HG02610 (cell line): ENCODE data around the gene DNAH10.

Experiments used
- ATAC-seq: cut with Tn5 transposase; IDR thresholded peaks from one replicate; pipeline ENCODE4 v1.9.1; 2021; ENCODE audit warnings: mild to moderate bottlenecking, moderate library complexity; ENCODE audit not compliant: unreplicated experiment

DNAH10 gene

GRCh38 chr12:123840765-123841425 is 78.8 kb downstream of the DNAH10 start:
- no peak for ATAC-seq

GRCh38 chr12:123843912-123844748 is 82.0 kb downstream of the DNAH10 start:
- ATAC-seq = no peak

GRCh38 chr12:123845881-123846280 is 83.8 kb downstream of the DNAH10 start:
- no peak for ATAC-seq

GRCh38 chr12:123846340-123846739 is 84.2 kb downstream of the DNAH10 start:
- ATAC-seq = no peak

- ATAC-seq = no peak
Observed at GRCh38 chr12:123847019-123847418, 84.9 kb downstream of the DNAH10 start.

- no peak for ATAC-seq
Observed at GRCh38 chr12:123847876-123848275, 85.8 kb downstream of the DNAH10 start.

- ATAC-seq = no peak
Observed at GRCh38 chr12:123849517-123849916, 87.4 kb downstream of the DNAH10 start.

- no peak for ATAC-seq
Observed at GRCh38 chr12:123850246-123851134, 88.4 kb downstream of the DNAH10 start.

GRCh38 chr12:123853396-123854070 is 91.4 kb downstream of the DNAH10 start:
- no peak for ATAC-seq

- ATAC-seq = no peak
Observed at GRCh38 chr12:123854232-123854631, 92.1 kb downstream of the DNAH10 start.

- no peak for ATAC-seq
Observed at GRCh38 chr12:123854918-123855317, 92.8 kb downstream of the DNAH10 start.

GRCh38 chr12:123856681-123857080 is 94.6 kb downstream of the DNAH10 start:
- ATAC-seq = no peak

- no peak for ATAC-seq
Observed at GRCh38 chr12:123858176-123858575, 96.1 kb downstream of the DNAH10 start.

GRCh38 chr12:123859035-123859434 is 96.9 kb downstream of the DNAH10 start:
- no peak for ATAC-seq

GRCh38 chr12:123860377-123860776 is 98.3 kb downstream of the DNAH10 start:
- ATAC-seq = no peak

GRCh38 chr12:123861392-123861791 is 99.3 kb downstream of the DNAH10 start:
- ATAC-seq = no peak

GRCh38 chr12:123867141-123867540 is 105.0 kb downstream of the DNAH10 start:
- ATAC-seq = no peak

- no peak for ATAC-seq
Observed at GRCh38 chr12:123868791-123869190, 106.7 kb downstream of the DNAH10 start.

GRCh38 chr12:123873793-123874192 is 111.7 kb downstream of the DNAH10 start:
- ATAC-seq = no peak

- no peak for ATAC-seq
Observed at GRCh38 chr12:123877968-123878367, 115.9 kb downstream of the DNAH10 start.

- no peak for ATAC-seq
Observed at GRCh38 chr12:123879101-123879500, 117.0 kb downstream of the DNAH10 start.
